ENCODE data around the gene CDR2.

CDR2 gene

GRCh38 chr16:22314661-22315626 is 59.5 kb downstream of the CDR2 start:
- TF ChIP-seq TAF1 (IDR thresholded peaks at IDR 0.05; ENCODE audit: low read depth, low read length) = no peak
- TF ChIP-seq POLR2AphosphoS5 (IDR thresholded peaks at IDR 0.05; ENCODE audit: low read depth, low read length) = no peak
- TF ChIP-seq POLR2A (IDR thresholded peaks at IDR 0.05; ENCODE audit: low read depth, low read length) = no peak
- no peak for TF ChIP-seq SPI1 (IDR thresholded peaks at IDR 0.05; ENCODE audit: low read depth, low read length)
- no peak for TF ChIP-seq POU2F2 (IDR thresholded peaks at IDR 0.05; ENCODE audit: low read depth, low read length)
- TF ChIP-seq PAX5 (IDR thresholded peaks at IDR 0.05; ENCODE audit: insufficient read depth, low read length, severe bottlenecking) = no peak
- DNase-seq (ENCODE audit: insufficient read length, low spot score) (no peak), FAIRE-seq (no peak)

GRCh38 chr16:22313876-22314470 is 60.4 kb downstream of the CDR2 start:
- TF ChIP-seq POLR2AphosphoS5 (IDR thresholded peaks at IDR 0.05; ENCODE audit: low read depth, low read length) = no peak
- TF ChIP-seq TAF1 (IDR thresholded peaks at IDR 0.05; ENCODE audit: low read depth, low read length) = no peak
- TF ChIP-seq PAX5 (IDR thresholded peaks at IDR 0.05; ENCODE audit: insufficient read depth, low read length, severe bottlenecking) = no peak
- no peak for TF ChIP-seq SPI1 (IDR thresholded peaks at IDR 0.05; ENCODE audit: low read depth, low read length)
- TF ChIP-seq POLR2A (IDR thresholded peaks at IDR 0.05; ENCODE audit: low read depth, low read length) = no peak
- no peak for FAIRE-seq
- no peak for DNase-seq (ENCODE audit: insufficient read length, low spot score)

- DNase-seq (ENCODE audit: insufficient read length, low spot score) (no peak), FAIRE-seq (no peak)
- no peak for TF ChIP-seq POU2F2 (IDR thresholded peaks at IDR 0.05; ENCODE audit: low read depth, low read length)
- no peak for TF ChIP-seq SPI1 (IDR thresholded peaks at IDR 0.05; ENCODE audit: low read depth, low read length)
- no peak for TF ChIP-seq POLR2A (IDR thresholded peaks at IDR 0.05; ENCODE audit: low read depth, low read length)
- no peak for TF ChIP-seq TAF1 (IDR thresholded peaks at IDR 0.05; ENCODE audit: low read depth, low read length)
- TF ChIP-seq PAX5 (IDR thresholded peaks at IDR 0.05; ENCODE audit: insufficient read depth, low read length, severe bottlenecking) = no peak
- TF ChIP-seq POLR2AphosphoS5 (IDR thresholded peaks at IDR 0.05; ENCODE audit: low read depth, low read length) = no peak
Measured at GRCh38 chr16:22312897-22313781, 61.3 kb downstream of the CDR2 start.

GRCh38 chr16:22311520-22311919 is 62.9 kb downstream of the CDR2 start:
- FAIRE-seq = no peak
- no peak for DNase-seq (ENCODE audit: insufficient read length, low spot score)
- TF ChIP-seq POU2F2 (IDR thresholded peaks at IDR 0.05; ENCODE audit: low read depth, low read length) = no peak
- TF ChIP-seq PAX5 (IDR thresholded peaks at IDR 0.05; ENCODE audit: insufficient read depth, low read length, severe bottlenecking) = no peak
- no peak for TF ChIP-seq POLR2A (IDR thresholded peaks at IDR 0.05; ENCODE audit: low read depth, low read length)
- TF ChIP-seq TAF1 (IDR thresholded peaks at IDR 0.05; ENCODE audit: low read depth, low read length) = no peak
- no peak for TF ChIP-seq SPI1 (IDR thresholded peaks at IDR 0.05; ENCODE audit: low read depth, low read length)
- no peak for TF ChIP-seq POLR2AphosphoS5 (IDR thresholded peaks at IDR 0.05; ENCODE audit: low read depth, low read length)

- no peak for FAIRE-seq
- TF ChIP-seq POU2F2 (IDR thresholded peaks at IDR 0.05; ENCODE audit: low read depth, low read length) (no peak), TAF1 (IDR thresholded peaks at IDR 0.05; ENCODE audit: low read depth, low read length) (no peak), POLR2AphosphoS5 (IDR thresholded peaks at IDR 0.05; ENCODE audit: low read depth, low read length) (no peak), SPI1 (IDR thresholded peaks at IDR 0.05; ENCODE audit: low read depth, low read length) (no peak), POLR2A (IDR thresholded peaks at IDR 0.05; ENCODE audit: low read depth, low read length) (no peak), PAX5 (IDR thresholded peaks at IDR 0.05; ENCODE audit: insufficient read depth, low read length, severe bottlenecking) (no peak)
- no peak for DNase-seq (ENCODE audit: insufficient read length, low spot score)
Measured at GRCh38 chr16:22308824-22309520, 65.4 kb downstream of the CDR2 start.

- TF ChIP-seq TAF1 (IDR thresholded peaks at IDR 0.05; ENCODE audit: low read depth, low read length) = no peak
- no peak for TF ChIP-seq POLR2A (IDR thresholded peaks at IDR 0.05; ENCODE audit: low read depth, low read length)
- TF ChIP-seq POU2F2 (IDR thresholded peaks at IDR 0.05; ENCODE audit: low read depth, low read length) = no peak
- TF ChIP-seq PAX5 (IDR thresholded peaks at IDR 0.05; ENCODE audit: insufficient read depth, low read length, severe bottlenecking) = no peak
- no peak for TF ChIP-seq POLR2AphosphoS5 (IDR thresholded peaks at IDR 0.05; ENCODE audit: low read depth, low read length)
- TF ChIP-seq SPI1 (IDR thresholded peaks at IDR 0.05; ENCODE audit: low read depth, low read length) = no peak
- no peak for FAIRE-seq
Measured at GRCh38 chr16:22307838-22308237, 66.6 kb downstream of the CDR2 start.

GRCh38 chr16:22306788-22307187 is 67.6 kb downstream of the CDR2 start:
- no peak for FAIRE-seq

More at GRCh38 chr16:22307838-22308237, 66.6 kb downstream of the CDR2 start:
- no peak for DNase-seq (ENCODE audit: insufficient read length, low spot score)

GRCh38 chr16:22304411-22304810 is 70.0 kb downstream of the CDR2 start:
- FAIRE-seq = no peak
- TF ChIP-seq POLR2A (IDR thresholded peaks at IDR 0.05; ENCODE audit: low read depth, low read length) = no peak
- TF ChIP-seq POU2F2 (IDR thresholded peaks at IDR 0.05; ENCODE audit: low read depth, low read length) = no peak
- TF ChIP-seq POLR2AphosphoS5 (IDR thresholded peaks at IDR 0.05; ENCODE audit: low read depth, low read length) = no peak
- no peak for TF ChIP-seq TAF1 (IDR thresholded peaks at IDR 0.05; ENCODE audit: low read depth, low read length)
- TF ChIP-seq PAX5 (IDR thresholded peaks at IDR 0.05; ENCODE audit: insufficient read depth, low read length, severe bottlenecking) = no peak
- TF ChIP-seq SPI1 (IDR thresholded peaks at IDR 0.05; ENCODE audit: low read depth, low read length) = no peak
- no peak for DNase-seq (ENCODE audit: insufficient read length, low spot score)

More at GRCh38 chr16:22306788-22307187, 67.6 kb downstream of the CDR2 start:
- TF ChIP-seq POU2F2 (IDR thresholded peaks at IDR 0.05; ENCODE audit: low read depth, low read length) = no peak
- TF ChIP-seq SPI1 (IDR thresholded peaks at IDR 0.05; ENCODE audit: low read depth, low read length) = no peak
- TF ChIP-seq POLR2A (IDR thresholded peaks at IDR 0.05; ENCODE audit: low read depth, low read length) = no peak
- no peak for TF ChIP-seq PAX5 (IDR thresholded peaks at IDR 0.05; ENCODE audit: insufficient read depth, low read length, severe bottlenecking)
- no peak for DNase-seq (ENCODE audit: insufficient read length, low spot score)
